Activated naive CD4-positive, alpha-beta T cell treated with Interleukin-2 at 50 U/mL for 16 hours (primary cell): ENCODE measurements around the gene ST6GALNAC1.
"Not testable (repeated sequence)": the region's sequence is repeated elsewhere in the genome, so short reads cannot be mapped to it uniquely, and the experiment has no call there.

Source experiments
- DNase-seq: peaks from one replicate; pipeline ENCODE4 v3.0.0-alpha.2; 2020

ST6GALNAC1 gene

DNA sequence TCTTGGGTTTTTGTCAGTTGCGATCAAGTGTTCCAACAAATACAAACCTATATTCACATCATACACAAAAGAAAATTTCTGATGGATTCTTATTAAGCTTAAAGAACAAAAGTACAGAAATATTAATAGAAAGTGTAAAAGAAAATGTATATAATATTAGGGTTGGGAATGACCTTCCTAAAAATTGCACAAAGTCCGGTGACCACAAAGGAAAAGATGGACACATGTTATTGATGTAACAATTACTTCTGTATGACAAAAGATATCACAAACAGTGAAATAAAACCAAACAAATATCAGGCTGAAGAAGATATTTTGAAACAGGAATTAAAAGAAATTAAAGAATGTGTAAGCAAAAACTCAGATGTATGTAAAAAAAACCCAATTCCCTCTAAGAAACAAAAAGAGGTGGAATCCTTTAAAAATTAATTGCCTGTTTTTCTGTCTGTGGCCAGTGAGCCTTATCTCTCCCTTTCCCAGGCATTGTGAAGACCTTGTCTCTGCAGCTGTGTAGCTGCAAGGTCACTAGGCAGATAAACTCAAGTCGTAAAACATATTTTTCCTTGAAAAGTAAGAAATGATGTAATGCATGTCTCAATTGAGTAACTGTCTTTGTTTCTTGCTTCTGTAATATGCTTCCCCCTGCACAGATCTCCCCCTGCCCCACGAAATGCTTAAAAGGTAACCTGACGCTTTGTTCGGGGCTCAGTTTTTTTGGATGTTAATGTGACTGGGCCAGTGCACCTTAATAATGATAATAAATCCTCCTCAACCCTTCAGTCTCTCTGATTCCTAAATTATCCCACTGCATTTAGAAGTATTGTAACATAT is 2.8 kb downstream of the ST6GALNAC1 start:
- DNase-seq, result no peak

GRCh38 chr17:76638263-76638662 is 5.3 kb downstream of the ST6GALNAC1 start:
- DNase-seq, result no peak

DNA sequence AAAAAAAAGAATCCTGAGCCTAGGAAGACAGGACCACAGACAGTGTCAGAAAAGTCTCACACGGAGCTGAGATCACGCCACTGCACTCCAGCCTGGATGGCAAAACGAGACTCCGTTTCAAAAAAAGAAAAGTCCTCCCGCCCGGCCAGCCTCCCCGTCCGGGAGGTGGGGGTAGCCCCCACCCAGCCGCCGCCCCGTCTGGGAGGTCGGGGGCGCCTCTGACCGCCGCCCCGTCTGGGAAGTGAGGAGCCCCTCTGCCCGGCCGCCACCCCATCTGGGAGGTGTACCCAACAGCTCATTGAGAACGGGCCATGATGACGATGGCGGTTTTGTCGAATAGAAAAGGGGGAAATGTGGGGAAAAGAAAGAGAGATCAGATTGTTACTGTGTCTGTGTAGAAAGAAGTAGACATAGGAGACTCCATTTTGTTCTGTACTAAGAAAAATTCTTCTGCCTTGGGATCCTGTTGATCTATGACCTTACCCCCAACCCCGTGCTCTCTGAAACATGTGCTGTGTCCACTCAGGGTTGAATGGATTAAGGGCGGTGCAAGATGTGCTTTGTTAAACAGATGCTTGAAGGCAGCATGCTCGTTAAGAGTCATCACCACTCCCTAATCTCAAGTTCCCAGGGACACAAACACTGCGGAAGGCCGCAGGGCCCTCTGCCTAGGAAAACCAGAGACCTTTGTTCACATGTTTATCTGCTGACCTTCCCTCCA is 6.9 kb downstream of the ST6GALNAC1 start:
- not testable (repeated sequence) for DNase-seq

DNA sequence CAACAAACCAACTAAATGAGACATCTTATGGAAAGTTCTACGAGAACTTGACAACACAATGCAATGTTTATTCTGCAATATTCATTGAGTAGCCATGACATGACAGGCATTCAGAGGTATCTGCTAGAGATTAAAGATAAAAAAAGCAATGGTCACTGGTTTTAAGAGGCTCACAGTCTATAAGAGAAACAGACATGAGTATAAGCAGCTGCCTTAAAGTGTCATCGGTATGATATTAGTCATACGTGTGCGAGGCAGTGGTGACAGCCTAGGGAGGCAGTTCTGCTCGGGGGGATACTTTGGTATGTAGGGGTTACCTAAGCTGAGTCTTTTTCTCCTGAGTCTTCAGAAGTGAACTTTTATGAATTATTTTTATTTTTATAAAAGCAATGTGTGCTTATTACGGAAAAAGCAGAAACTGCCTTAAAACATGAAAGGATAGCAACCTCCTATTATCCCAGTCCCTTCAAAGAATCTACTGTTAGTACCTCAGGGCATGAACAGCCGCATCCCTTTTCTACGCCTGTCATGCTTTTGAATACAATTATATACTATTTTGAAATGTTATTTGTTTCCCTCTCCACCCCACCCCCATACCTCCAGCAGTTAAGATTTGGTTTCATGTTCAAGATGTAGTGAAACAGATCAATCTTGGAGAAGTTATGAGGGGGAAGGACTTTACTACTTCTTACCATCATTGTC is 7.7 kb downstream of the ST6GALNAC1 start:
- no peak for DNase-seq

GRCh38 chr17:76635039-76635438 is 8.5 kb downstream of the ST6GALNAC1 start:
- DNase-seq, result no peak

DNA sequence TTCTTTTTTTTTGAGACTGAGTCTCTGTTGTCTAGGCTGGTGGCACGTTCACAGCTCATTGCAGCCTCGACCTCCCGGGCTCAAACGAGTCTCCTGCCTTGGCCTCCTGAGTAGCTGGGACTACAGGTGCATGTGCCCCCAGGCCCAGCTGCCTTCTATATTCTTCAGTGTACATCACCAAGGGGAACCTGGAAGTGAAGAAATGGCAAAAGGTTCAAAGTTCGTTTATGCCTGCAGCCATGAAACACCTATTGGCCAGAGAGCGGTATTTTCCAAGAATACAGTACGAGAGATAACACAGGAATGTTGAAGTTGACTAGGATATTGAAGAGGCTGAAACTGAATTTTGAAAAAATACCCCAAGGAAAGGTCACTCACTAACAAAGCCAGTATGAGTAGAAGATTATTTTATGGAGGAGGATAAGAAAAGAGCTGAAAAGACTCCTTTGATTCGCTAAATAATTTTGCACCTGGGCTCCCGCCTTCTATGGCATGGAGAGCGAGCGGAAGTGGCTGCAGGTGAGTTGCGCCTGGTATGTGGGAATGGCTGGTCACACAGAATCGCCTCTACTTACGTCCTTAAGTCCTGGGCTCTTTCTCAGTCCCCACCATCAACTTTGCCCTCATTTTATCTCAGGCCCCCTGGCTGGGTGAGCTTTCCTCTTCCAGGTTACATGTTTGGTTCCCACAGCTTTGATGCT is 9.8 kb downstream of the ST6GALNAC1 start:
- DNase-seq, result no peak

DNA sequence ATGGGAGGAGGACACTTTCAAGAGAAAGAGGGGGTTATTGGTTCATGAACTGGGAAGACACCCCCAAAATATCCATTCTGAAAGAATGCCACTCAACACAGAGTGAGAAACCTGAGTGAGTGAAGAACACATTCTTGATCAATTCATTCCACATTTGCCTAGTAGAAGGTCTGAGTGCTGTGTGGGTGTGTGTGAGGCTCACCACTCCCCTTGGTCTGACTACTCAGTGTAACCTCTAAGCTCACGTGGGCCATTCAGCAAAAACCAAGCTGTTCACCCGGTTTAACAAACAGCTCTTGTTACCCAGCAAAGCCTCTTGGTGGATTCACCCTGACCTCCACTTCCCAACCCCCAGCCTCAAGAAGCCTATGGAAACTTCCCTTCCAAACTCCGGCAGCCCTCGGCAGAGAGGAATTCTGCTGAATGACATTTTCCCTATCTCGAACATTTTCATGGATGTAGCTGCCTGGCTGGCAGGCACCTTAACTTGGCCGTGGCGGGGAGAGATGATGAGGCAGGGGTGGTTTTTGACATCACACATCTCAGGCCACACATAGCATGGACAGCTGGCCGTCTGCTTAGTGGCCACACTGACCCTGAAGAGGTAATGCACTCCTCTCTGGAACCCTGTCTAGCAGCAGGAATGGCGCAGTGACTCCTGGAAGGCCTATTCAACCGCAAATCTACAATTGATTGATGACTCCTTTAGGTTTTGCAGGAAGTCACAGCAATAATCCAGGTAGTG is 11.6 kb downstream of the ST6GALNAC1 start:
- DNase-seq, result no peak

DNA sequence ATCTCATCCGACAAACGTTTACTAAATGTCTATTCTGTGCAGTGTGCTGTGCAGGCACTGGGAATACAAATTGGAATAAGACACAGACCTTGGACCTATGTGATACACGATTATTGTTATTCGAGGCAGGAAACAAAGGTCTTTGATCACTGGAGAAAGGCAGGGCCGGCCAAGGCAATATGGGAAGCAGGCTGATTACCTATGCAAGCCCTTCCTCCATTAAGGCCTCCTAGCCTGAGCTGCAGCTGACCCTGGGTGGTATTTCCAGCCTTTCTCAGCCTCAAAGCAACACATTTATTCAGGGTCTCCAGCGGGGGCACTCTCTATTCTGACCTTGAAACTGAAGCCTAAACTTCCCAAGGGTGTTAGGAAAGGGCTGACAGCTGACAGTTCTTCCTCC is 13.4 kb downstream of the ST6GALNAC1 start:
- DNase-seq, result no peak

- no peak for DNase-seq
Observed at GRCh38 chr17:76627510-76627909, 16.0 kb downstream of the ST6GALNAC1 start.

DNA sequence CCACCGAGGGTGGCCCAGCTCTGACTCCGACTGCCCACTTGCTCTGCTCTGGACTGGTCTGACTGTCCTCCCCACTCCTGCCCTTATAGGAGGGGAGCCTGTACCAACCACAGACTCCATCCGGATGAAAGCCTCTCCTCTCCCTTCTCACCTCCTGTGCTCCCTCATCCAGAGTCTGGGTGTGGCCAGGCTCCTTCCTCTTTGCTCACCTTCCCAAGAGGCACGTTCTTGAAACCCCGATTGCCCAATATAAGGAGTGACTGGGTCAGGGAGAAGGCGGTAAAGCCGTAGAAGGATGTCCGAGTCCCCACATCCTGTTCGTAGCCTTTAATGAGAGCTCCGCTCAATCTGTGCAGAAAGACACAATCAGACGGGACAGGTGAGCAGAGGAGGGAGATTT is 17.1 kb downstream of the ST6GALNAC1 start:
- DNase-seq, result no peak

GRCh38 chr17:76625496-76625895 is 18.1 kb downstream of the ST6GALNAC1 start:
- no peak for DNase-seq

- DNase-seq, result peak; percentile 82
Observed at GRCh38 chr17:76623271-76624146, 20.0 kb downstream of the ST6GALNAC1 start.

- no peak for DNase-seq
Observed at GRCh38 chr17:76617838-76618237, 25.7 kb downstream of the ST6GALNAC1 start.

GRCh38 chr17:76614912-76615617 is 28.5 kb downstream of the ST6GALNAC1 start:
- no peak for DNase-seq

DNA sequence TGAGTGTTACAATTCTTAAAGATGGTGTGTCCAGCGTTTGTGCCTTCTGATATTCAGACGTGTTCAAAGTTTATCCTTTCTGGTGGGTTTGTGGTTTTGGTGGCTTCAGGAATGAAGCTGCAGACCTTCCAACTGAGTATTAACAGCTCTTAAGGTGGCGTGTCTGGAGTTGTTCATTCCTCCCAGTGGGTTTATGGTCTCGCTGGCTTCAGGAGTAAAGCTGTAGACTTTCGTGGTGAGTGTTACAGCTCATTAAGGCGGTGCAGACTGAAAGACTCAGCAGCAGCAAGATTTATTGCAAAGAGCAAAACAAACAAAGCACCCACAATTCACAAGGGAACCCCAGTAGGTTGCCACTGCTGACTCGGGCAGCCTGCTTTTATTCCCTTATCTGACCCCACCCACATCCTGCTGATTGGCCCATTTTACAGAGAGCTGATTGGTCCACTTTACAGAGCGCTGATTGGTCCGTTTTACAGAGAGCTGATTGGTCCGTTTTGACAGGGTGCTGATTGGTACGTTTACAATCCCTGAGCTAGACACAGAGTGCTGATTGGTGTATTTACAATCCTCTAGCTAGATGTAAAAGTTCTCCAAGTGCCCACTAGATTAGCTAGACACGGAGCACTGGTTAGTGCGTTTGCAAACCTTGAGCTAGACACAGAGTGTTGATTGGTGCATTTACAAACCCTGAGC is 29.3 kb downstream of the ST6GALNAC1 start:
- not testable (repeated sequence) for DNase-seq

- no peak for DNase-seq
Observed at GRCh38 chr17:76612977-76613851, 30.3 kb downstream of the ST6GALNAC1 start.

GRCh38 chr17:76612465-76612864 is 31.1 kb downstream of the ST6GALNAC1 start:
- no peak for DNase-seq

GRCh38 chr17:76611758-76612157 is 31.8 kb downstream of the ST6GALNAC1 start:
- DNase-seq, result no peak
